Natural killer cell (primary cell): ENCODE results near the gene ISYNA1. TPM values are rescaled to one million over a fixed set of nuclear protein-coding genes. Genes with fewer than 3 reads are reported as not detected.

Experiments
- ATAC-seq, 3 donors: fragments of 150-1000 bp in 2 of 3; fragments of 200-7000 bp in 1 of 3; cut with Tn5 transposase; 1 replicate in 1 of 3; 2 replicates in 2 of 3; pipeline ENCODE4 v1.10.0; 2021; ENCODE audit warnings: mild to moderate bottlenecking in 2 of 3, moderate library complexity in 2 of 3
- DNase-seq, 2 donors: peaks; one replicate each; pipeline versions ENCODE4 v3.0.0 to v3.0.0-alpha.2; 2013 to 2021; ENCODE audit warnings: mixed read lengths in 1 of 2
- H3K27ac ChIP-seq: one replicate; pipeline ENCODE4 v1.5.1; 2013; ENCODE audit warnings: mild to moderate bottlenecking, low read length
- H3K27me3 ChIP-seq: one replicate; pipeline ENCODE4 v1.6.1; 2013; ENCODE audit warnings: low read length; ENCODE audit not compliant: control insufficient read depth, insufficient read depth
- H3K36me3 ChIP-seq: one replicate; pipeline ENCODE4 v1.6.1; 2013; ENCODE audit warnings: low read length; ENCODE audit not compliant: control insufficient read depth, insufficient read depth
- H3K4me1 ChIP-seq: one replicate; pipeline ENCODE4 v1.6.1; 2013; ENCODE audit warnings: low read length; ENCODE audit not compliant: control insufficient read depth, insufficient read depth
- H3K4me3 ChIP-seq: one replicate; pipeline ENCODE4 v1.5.1; 2013; ENCODE audit warnings: low read length
- H3K9me3 ChIP-seq: one replicate; pipeline ENCODE4 v1.6.1; 2013; ENCODE audit warnings: low read length; ENCODE audit not compliant: control insufficient read depth, insufficient read depth
- H3K27ac Mint-ChIP-seq, 2 donors: one replicate each; pipeline ENCODE4 v1.8.0; 2022; ENCODE audit warnings: mild to moderate bottlenecking in 2 of 2, mixed read lengths in 2 of 2, moderate library complexity in 1 of 2
- H3K27me3 Mint-ChIP-seq, 2 donors: one replicate each; pipeline ENCODE4 v1.8.0; 2022; ENCODE audit warnings: low read depth in 2 of 2, mixed read lengths in 2 of 2
- H3K36me3 Mint-ChIP-seq: one replicate; pipeline ENCODE4 v1.8.0; 2022; ENCODE audit warnings: mixed read lengths
- H3K4me1 Mint-ChIP-seq, 2 donors: one replicate each; pipeline ENCODE4 v1.8.0; 2022; ENCODE audit warnings: mixed read lengths in 2 of 2
- H3K4me3 Mint-ChIP-seq: one replicate; pipeline ENCODE4 v1.8.0; 2022; ENCODE audit warnings: mild to moderate bottlenecking, moderate library complexity, mixed read lengths
- H3K9me3 Mint-ChIP-seq, 2 donors: one replicate each; pipeline ENCODE4 v1.8.0; 2022; ENCODE audit warnings: mixed read lengths in 2 of 2
- CTCF ChIP-seq: fragments of 200-600 bp; IDR thresholded peaks from one replicate; pipeline ENCODE4 v1.8.0; 2022; ENCODE audit warnings: antibody characterized with exemption
- WGBS: methylation state at CpG from one replicate; pipeline ENCODE4 v1.1.7; 2013; ENCODE audit warnings: missing lambda C conversion rate; ENCODE audit not compliant: insufficient coverage; 5-methylcytosine and 5-hydroxymethylcytosine counted together
- intact Hi-C: fragments of 100-400 bp; cut with micrococcal nuclease; formaldehyde crosslinking; loops from one replicate; pipeline ENCODE4 v1.14.2; 2022
- total RNA-seq, 4 donors: library from RNA; stranded (reverse); fragments of 120-200 nt in 1 of 4; gene quantifications; one replicate each; pipeline versions ENCODE4 v1.2.3 to v1.2.4, GENCODE V29; 2013 to 2022

Gene ISYNA1
- total RNA-seq, 3 donors from 2014 or later (not counting 1 experiment from before 2014, with no cell fraction given), result 39.7 to 53.6 (median 40.1) TPM

- H3K4me1 ChIP-seq, result peaks cover 62% of the 10 kb centered on the region
- WGBS, result 94% methylated on average over 20 of the region's 21 CpGs
- H3K27ac ChIP-seq, result peak overlapping the region; percentile 96
Measured at GRCh38 chr19:18430417-18431144, 7.4 kb downstream of the ISYNA1 start.

GRCh38 chr19:18429717-18430416, 8.1 kb downstream of the ISYNA1 start:
- intact Hi-C loops, result no loop called here
- peaks cover 6 to 33% of the 10 kb centered on the region in 2 donors for H3K4me1 Mint-ChIP-seq
- no peaks in the 10 kb centered on the region for H3K9me3 Mint-ChIP-seq
- Histone ChIP-seq H3K4me1 (peaks cover 69% of the 10 kb centered on the region), H3K4me3 (peak overlapping the region; percentile 46), H3K27ac (peak overlapping the region; percentile 96), H3K36me3 (peaks cover 5% of the 10 kb centered on the region), H3K9me3 (no peaks in the 10 kb centered on the region), H3K27me3 (no peaks in the 10 kb centered on the region)
- peak; percentile 43 to 57 for DNase-seq
- peak overlapping the region; percentile 59 for H3K4me3 Mint-ChIP-seq
- WGBS, result 13% methylated on average over 13 of the region's 13 CpGs
- H3K27ac Mint-ChIP-seq, result peak overlapping the region; percentile 81 to 97
- H3K36me3 Mint-ChIP-seq, result no peaks in the 10 kb centered on the region
- peak in 1 of 3 donors; percentile 21 for ATAC-seq
- H3K27me3 Mint-ChIP-seq, result no peaks in the 10 kb centered on the region
- no peak for TF ChIP-seq CTCF

More at GRCh38 chr19:18430417-18431144, 7.4 kb downstream of the ISYNA1 start:
- peak overlapping the region; percentile 59 for H3K4me3 Mint-ChIP-seq
- no peaks in the 10 kb centered on the region for H3K27me3 Mint-ChIP-seq
- no peak for ATAC-seq
- intact Hi-C loops, result no loop called here
- peaks cover 6 to 27% of the 10 kb centered on the region in 2 donors for H3K4me1 Mint-ChIP-seq
- Histone ChIP-seq H3K27me3 (no peaks in the 10 kb centered on the region), H3K4me3 (no peak overlapping the region), H3K36me3 (peaks cover 5% of the 10 kb centered on the region), H3K9me3 (no peaks in the 10 kb centered on the region)
- peak overlapping the region; percentile 81 to 97 for H3K27ac Mint-ChIP-seq
- TF ChIP-seq CTCF, result no peak
- no peaks in the 10 kb centered on the region for H3K9me3 Mint-ChIP-seq
- no peaks in the 10 kb centered on the region for H3K36me3 Mint-ChIP-seq
- peak in 1 of 2 donors; percentile 8 for DNase-seq

- DNase-seq (peak; percentile 92 to 96), ATAC-seq (peak; percentile 79 to 89 (median 84))
- H3K4me1 Mint-ChIP-seq, result peaks cover 8 to 35% of the 10 kb centered on the region in 2 donors
- no peaks in the 10 kb centered on the region for H3K9me3 Mint-ChIP-seq
- Histone ChIP-seq H3K27me3 (no peaks in the 10 kb centered on the region), H3K4me1 (peaks cover 70% of the 10 kb centered on the region), H3K4me3 (peak overlapping the region; percentile 46), H3K27ac (peak overlapping the region; percentile 96), H3K36me3 (peaks cover 5% of the 10 kb centered on the region), H3K9me3 (no peaks in the 10 kb centered on the region)
- H3K36me3 Mint-ChIP-seq, result no peaks in the 10 kb centered on the region
- intact Hi-C loops, result no loop called here
- peak overlapping the region; percentile 61 for H3K4me3 Mint-ChIP-seq
- H3K27me3 Mint-ChIP-seq, result no peaks in the 10 kb centered on the region
- H3K27ac Mint-ChIP-seq, result peak overlapping the region; percentile 81 to 97
- WGBS, result 1% methylated on average over 77 of the region's 77 CpGs
- no peak for TF ChIP-seq CTCF
Measured at GRCh38 chr19:18428787-18429674, 8.9 kb downstream of the ISYNA1 start.
